H1 (cell line): ENCODE data around the gene ANK3. TPM values are rescaled to one million over a fixed set of nuclear protein-coding genes. Genes with fewer than 3 reads are reported as not detected.

ENCODE experiments used
- CTCF ChIA-PET: fragments of 300-600 bp; sonication (Branson Sonifier 250); formaldehyde crosslinking; loops from one replicate; lab custom pipeline; 2021; ENCODE audit not compliant: partially characterized antibody; lab: Charles Lee
- POLR2A ChIA-PET: fragments of 300-600 bp; sonication (Branson Sonifier 250); formaldehyde crosslinking; loops from one replicate; lab custom pipeline; 2021; ENCODE audit warnings: inconsistent platforms; ENCODE audit not compliant: partially characterized antibody; lab: Charles Lee
- DNase-seq, 2 experiments: peaks; one replicate each; pipeline versions ENCODE4 v3.0.0 to v3.0.0-alpha.2; 2010 to 2022; ENCODE audit warnings: low spot score in 2 of 2, low read depth in 1 of 2, mixed read lengths in 1 of 2
- FAIRE-seq: peaks from 2 replicates; lab custom pipeline; 2011; peaks lifted over from hg19 to GRCh38; lab: Jason Lieb, UNC
- H2AFZ ChIP-seq: 2 replicates; pipeline ENCODE4 v1.8.1; 2012; ENCODE audit warnings: low read length, inconsistent platforms
- H2AK5ac ChIP-seq: 2 replicates; pipeline ENCODE4 v1.6.1; 2013; ENCODE audit warnings: low read depth, low read length
- H2BK120ac ChIP-seq: replicated peaks from 2 replicates; pipeline ENCODE3; 2013; ENCODE audit warnings: low read depth, low read length, inconsistent platforms
- H2BK12ac ChIP-seq: 2 replicates; pipeline ENCODE4 v1.6.1; 2013; ENCODE audit warnings: low read depth, low read length
- H2BK15ac ChIP-seq: 2 replicates; pipeline ENCODE4 v1.6.1; 2013; ENCODE audit warnings: low read length
- H2BK20ac ChIP-seq: 2 replicates; pipeline ENCODE4 v1.6.1; 2013; ENCODE audit warnings: low read length
- H2BK5ac ChIP-seq: 2 replicates; pipeline ENCODE4 v1.6.1; 2013; ENCODE audit warnings: low read depth, low read length
- H3K14ac ChIP-seq: 2 replicates; pipeline ENCODE4 v1.6.1; 2013; ENCODE audit warnings: inconsistent platforms; ENCODE audit not compliant: insufficient read length
- H3K18ac ChIP-seq: 2 replicates; pipeline ENCODE4 v1.6.1; 2013; ENCODE audit warnings: low read length; ENCODE audit errors: extremely low read depth
- H3K23ac ChIP-seq: 2 replicates; pipeline ENCODE4 v1.6.1; 2013; ENCODE audit warnings: inconsistent platforms; ENCODE audit not compliant: insufficient read length
- H3K23me2 ChIP-seq: 2 replicates; pipeline ENCODE4 v1.6.1; 2013; ENCODE audit warnings: low read depth, low read length
- H3K27ac ChIP-seq: 2 replicates; pipeline ENCODE4 v1.6.1; 2011; ENCODE audit warnings: low read depth, low read length, inconsistent platforms
- H3K27me3 ChIP-seq, 4 experiments: replicated peaks in 1 of 4; 1 replicate in 1 of 4; 2 replicates in 3 of 4; pipeline versions ENCODE4 v1.6.1 to v1.8.1; 2011 to 2013; ENCODE audit warnings: low read length in 3 of 4, mild to moderate bottlenecking in 3 of 4, inconsistent platforms in 2 of 4, mixed read lengths in 2 of 4, moderate library complexity in 1 of 4; ENCODE audit not compliant: control insufficient read depth in 3 of 4, insufficient read depth in 3 of 4; ENCODE audit errors: extremely low read depth in 1 of 4
- H3K36me3 ChIP-seq, 4 experiments: 2 replicates each; pipeline versions ENCODE4 v1.6.1 to v1.8.1; 2011 to 2013; ENCODE audit warnings: mild to moderate bottlenecking in 4 of 4, low read length in 3 of 4, moderate library complexity in 2 of 4, control low read depth in 1 of 4, inconsistent platforms in 1 of 4; ENCODE audit not compliant: insufficient read depth in 4 of 4, control insufficient read depth in 2 of 4
- H3K4ac ChIP-seq: replicated peaks from 2 replicates; pipeline ENCODE3; 2013; ENCODE audit warnings: low read length, low read depth, mixed read lengths, inconsistent platforms; ENCODE audit not compliant: insufficient read length
- H3K4me1 ChIP-seq, 4 experiments: replicated peaks in 1 of 4; 1 replicate in 1 of 4; 2 replicates in 3 of 4; pipeline versions ENCODE4 v1.6.1 to v1.8.1; 2011 to 2013; ENCODE audit warnings: low read length in 3 of 4, inconsistent platforms in 2 of 4, mixed read lengths in 1 of 4; ENCODE audit not compliant: insufficient read depth in 4 of 4, control insufficient read depth in 3 of 4
- H3K4me2 ChIP-seq, 2 experiments: 2 replicates each; pipeline versions ENCODE4 v1.6.1 to v1.8.1; 2011 to 2013; ENCODE audit warnings: low read depth in 2 of 2, low read length in 2 of 2, control low read depth in 1 of 2, inconsistent platforms in 1 of 2, mild to moderate bottlenecking in 1 of 2; ENCODE audit not compliant: insufficient read depth in 1 of 2
- H3K4me3 ChIP-seq, 4 experiments: fragments of 200-600, 300-600 bp in 1 of 4; sonication (generic), shearing (Covaris generic), sonication (Bioruptor Twin) in 1 of 4; 2 replicates each; pipeline versions ENCODE4 v1.5.1 to v1.8.1; 2011 to 2016; ENCODE audit warnings: low read length in 4 of 4, low read depth in 3 of 4, control low read depth in 2 of 4, inconsistent platforms in 2 of 4, mild to moderate bottlenecking in 2 of 4, mixed read lengths in 1 of 4, moderate library complexity in 1 of 4; ENCODE audit not compliant: insufficient read depth in 2 of 4; ENCODE audit errors: extremely low read depth in 1 of 4
- H3K56ac ChIP-seq: replicated peaks from 2 replicates; pipeline ENCODE3; 2013; ENCODE audit warnings: low read depth, mild to moderate bottlenecking, mixed read lengths, low read length, inconsistent platforms; ENCODE audit not compliant: insufficient read length
- H3K79me1 ChIP-seq: 2 replicates; pipeline ENCODE4 v1.6.1; 2013; ENCODE audit warnings: low read depth, low read length, control low read depth
- H3K79me2 ChIP-seq, 2 experiments: 2 replicates each; pipeline versions ENCODE4 v1.6.1 to v1.8.1; 2012 to 2013; ENCODE audit warnings: low read length in 2 of 2, mild to moderate bottlenecking in 2 of 2, inconsistent platforms in 1 of 2; ENCODE audit not compliant: insufficient read depth in 2 of 2, control insufficient read depth in 1 of 2
- H3K9ac ChIP-seq, 4 experiments: replicated peaks in 1 of 4; 1 replicate in 1 of 4; 2 replicates in 3 of 4; pipeline versions ENCODE4 v1.6.1 to v1.8.1; 2011 to 2013; ENCODE audit warnings: low read depth in 3 of 4, low read length in 3 of 4, control low read depth in 2 of 4, mild to moderate bottlenecking in 2 of 4, moderate library complexity in 2 of 4, inconsistent platforms in 1 of 4; ENCODE audit errors: extremely low read depth in 1 of 4
- H3K9me3 ChIP-seq, 2 experiments: 2 replicates each; pipeline versions ENCODE4 v1.6.1 to v1.8.1; 2012 to 2013; ENCODE audit warnings: mild to moderate bottlenecking in 2 of 2, moderate library complexity in 2 of 2, control low read depth in 1 of 2, inconsistent platforms in 1 of 2, low read depth in 1 of 2, low read length in 1 of 2, mixed read lengths in 1 of 2; ENCODE audit not compliant: insufficient read depth in 2 of 2
- H4K20me1 ChIP-seq, 2 experiments: replicated peaks in 1 of 2; 2 replicates each; pipeline versions ENCODE3 to v1.8.1; 2011 to 2013; ENCODE audit warnings: inconsistent platforms in 2 of 2, low read length in 2 of 2, mild to moderate bottlenecking in 1 of 2; ENCODE audit not compliant: insufficient read depth in 2 of 2, control insufficient read depth in 1 of 2
- H4K5ac ChIP-seq: 2 replicates; pipeline ENCODE4 v1.6.1; 2013; ENCODE audit warnings: low read length, low read depth, mixed read lengths, inconsistent platforms; ENCODE audit not compliant: insufficient read length
- H4K8ac ChIP-seq: 2 replicates; pipeline ENCODE4 v1.8.0; 2013; ENCODE audit warnings: mild to moderate bottlenecking, moderate library complexity, low read length, inconsistent platforms; ENCODE audit not compliant: insufficient read depth; ENCODE audit errors: extremely low read depth
- H4K91ac ChIP-seq: replicated peaks from 2 replicates; pipeline ENCODE3; 2013; ENCODE audit warnings: low read length, mixed read lengths, inconsistent platforms; ENCODE audit not compliant: insufficient read length
- CHD1 ChIP-seq: IDR thresholded peaks from 2 replicates; pipeline ENCODE4 v1.6.1; 2012; ENCODE audit warnings: low read depth, low read length, improper control_type of control experiment
- E2F6 ChIP-seq: IDR thresholded peaks from 2 replicates; pipeline ENCODE4 v1.6.1; 2012; ENCODE audit warnings: inconsistent platforms
- HDAC6 ChIP-seq: IDR thresholded peaks from one replicate; pipeline ENCODE4 v1.7.1; 2012; ENCODE audit warnings: low read depth, mild to moderate bottlenecking, inconsistent platforms, low read length, moderate library complexity
- WGBS, 2 experiments: shearing (Covaris generic) in 1 of 2; methylation state at CpG; one replicate each; pipeline versions ENCODE4 v1.1.6 to v1.1.7; 2013 to 2015; ENCODE audit warnings: low lambda C conversion rate in 2 of 2, mixed read lengths in 2 of 2, inconsistent platforms in 1 of 2, low coverage in 1 of 2, missing lambda C conversion rate in 1 of 2; ENCODE audit not compliant: insufficient replicate concordance in 2 of 2, insufficient coverage in 1 of 2, insufficient read length in 1 of 2; ENCODE audit errors: extremely low coverage in 1 of 2, missing lambda C conversion rate in 1 of 2; 5-methylcytosine and 5-hydroxymethylcytosine counted together
- polyA plus RNA-seq, 7 experiments: library from polyadenylated mRNA; depleted of rRNA in 3 of 7; stranded (reverse) in 5 of 7; unstranded in 2 of 7; fragments of >200 nt in 5 of 7; fragments of 200-250 nt in 2 of 7; gene quantifications; 1 replicate in 5 of 7; 2 replicates in 1 of 7; 4 replicates in 1 of 7; pipeline versions ENCODE4 v1.2.1 to v1.2.3, GENCODE V29; 2011 to 2013; ENCODE audit warnings: missing spikeins in 2 of 7, mixed read lengths in 2 of 7
- total RNA-seq: library from RNA; stranded (reverse); fragmentation: NEBNext Ultra II Directional; extraction: Animal tissue kit (Norgen Biotek cat#: 25700); gene quantifications from 2 replicates; pipeline ENCODE4 v1.2.1, GENCODE V29; 2021

The ANK3 gene
- total and polyA plus RNA-seq, 2 of the 8 experiments (the other 6 are each of a cell fraction or from before 2014, with no cell fraction given): 18.1 to 67.9 TPM

GRCh38 chr10:60417901-60418300 lies 28.2 kb upstream of the ANK3 start:
- H4K8ac ChIP-seq: no peak overlapping the region
- H2AK5ac ChIP-seq: no peak overlapping the region
- H3K79me2 ChIP-seq: no peaks in the 10 kb centered on the region
- no peak overlapping the region for H3K4me3 ChIP-seq
- no peaks in the 10 kb centered on the region for H3K23me2 ChIP-seq
- no peak overlapping the region for H3K18ac ChIP-seq
- H4K20me1 ChIP-seq: no peaks in the 10 kb centered on the region
- H3K23ac ChIP-seq: no peak overlapping the region
- no peak overlapping the region for H3K4ac ChIP-seq
- DNase-seq: no peak
- H3K27ac ChIP-seq: no peak overlapping the region
- H3K4me1 ChIP-seq: peaks cover 0 to 10% (median 4%) of the 10 kb centered on the region in 4 experiments; a peak in 3 of 7 replicates
- H3K9me3 ChIP-seq: no peaks in the 10 kb centered on the region
- no peak overlapping the region for H3K14ac ChIP-seq
- no peak overlapping the region for H2BK20ac ChIP-seq
- H3K79me1 ChIP-seq: no peaks in the 10 kb centered on the region
- H3K36me3 ChIP-seq: no peaks in the 10 kb centered on the region
- no peak overlapping the region for H4K5ac ChIP-seq
- no peak overlapping the region for H3K56ac ChIP-seq
- no peak overlapping the region for H2BK120ac ChIP-seq
- no peak for FAIRE-seq
- no peak overlapping the region for H2BK5ac ChIP-seq
- peaks cover 1 to 25% (median 20%) of the 10 kb centered on the region in 4 experiments; a peak in 6 of 7 replicates for H3K27me3 ChIP-seq
- no peak overlapping the region for H2AFZ ChIP-seq
- POLR2A ChIA-PET: no interaction called here
- no peak overlapping the region for H2BK12ac ChIP-seq
- TF ChIP-seq E2F6 (no peak), HDAC6 (no peak), CHD1 (no peak)
- TF ChIP-seq, all 59 proteins: peak for 0
- CTCF ChIA-PET: no interaction called here
- Histone ChIP-seq H3K9ac (no peak overlapping the region), H4K91ac (no peak overlapping the region), H3K4me2 (no peak overlapping the region), H2BK15ac (no peak overlapping the region)
- WGBS, 2 experiments: 85% methylated on average over 1 of the region's 1 CpG; no CpG with 5 or more reads in 1 of the 2 experiments
